ENCODE measurements around the gene SORBS1.

DNA sequence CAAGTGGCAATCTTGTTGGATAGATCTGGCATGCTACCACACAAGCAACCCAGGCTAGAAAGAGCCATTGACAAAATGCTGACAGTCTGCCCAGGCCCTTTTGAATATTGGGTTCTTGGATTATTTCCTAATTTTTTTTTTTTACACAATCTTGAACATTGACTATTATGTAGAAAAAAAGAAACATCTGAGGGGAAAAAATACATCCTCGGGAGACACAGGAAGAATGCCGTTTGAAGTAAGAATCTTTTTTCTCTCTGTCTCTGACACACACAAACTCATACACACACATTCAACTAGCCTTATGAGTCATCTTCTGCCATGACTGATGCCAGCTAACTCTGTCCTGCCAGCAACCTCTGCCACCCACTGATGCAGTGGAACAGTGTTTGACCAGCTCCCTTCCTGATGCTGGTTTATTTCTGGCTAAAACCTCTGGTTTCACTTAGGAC is 47.2 kb downstream of the SORBS1 start:
- TF ChIP-seq, protein P1, sequence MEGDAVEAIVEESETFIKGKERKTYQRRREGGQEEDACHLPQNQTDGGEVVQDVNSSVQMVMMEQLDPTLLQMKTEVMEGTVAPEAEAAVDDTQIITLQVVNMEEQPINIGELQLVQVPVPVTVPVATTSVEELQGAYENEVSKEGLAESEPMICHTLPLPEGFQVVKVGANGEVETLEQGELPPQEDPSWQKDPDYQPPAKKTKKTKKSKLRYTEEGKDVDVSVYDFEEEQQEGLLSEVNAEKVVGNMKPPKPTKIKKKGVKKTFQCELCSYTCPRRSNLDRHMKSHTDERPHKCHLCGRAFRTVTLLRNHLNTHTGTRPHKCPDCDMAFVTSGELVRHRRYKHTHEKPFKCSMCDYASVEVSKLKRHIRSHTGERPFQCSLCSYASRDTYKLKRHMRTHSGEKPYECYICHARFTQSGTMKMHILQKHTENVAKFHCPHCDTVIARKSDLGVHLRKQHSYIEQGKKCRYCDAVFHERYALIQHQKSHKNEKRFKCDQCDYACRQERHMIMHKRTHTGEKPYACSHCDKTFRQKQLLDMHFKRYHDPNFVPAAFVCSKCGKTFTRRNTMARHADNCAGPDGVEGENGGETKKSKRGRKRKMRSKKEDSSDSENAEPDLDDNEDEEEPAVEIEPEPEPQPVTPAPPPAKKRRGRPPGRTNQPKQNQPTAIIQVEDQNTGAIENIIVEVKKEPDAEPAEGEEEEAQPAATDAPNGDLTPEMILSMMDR (IDR thresholded peaks at IDR 0.05): no peak
- peak in 1 of 2 donors; percentile 47 for TF ChIP-seq POLR2AphosphoS5 (IDR thresholded peaks at IDR 0.05; ENCODE audit: insufficient read depth in 1 of 2, low read depth in 1 of 2)
